CD4-positive, alpha-beta T cell treated with Interleukin-15 for 1 hour (primary cell): Measurements from ENCODE around the gene IQCE.

ENCODE experiments used
- DNase-seq: peaks from one replicate; pipeline ENCODE4 v3.0.0-alpha.2; 2020

IQCE gene, protein sequence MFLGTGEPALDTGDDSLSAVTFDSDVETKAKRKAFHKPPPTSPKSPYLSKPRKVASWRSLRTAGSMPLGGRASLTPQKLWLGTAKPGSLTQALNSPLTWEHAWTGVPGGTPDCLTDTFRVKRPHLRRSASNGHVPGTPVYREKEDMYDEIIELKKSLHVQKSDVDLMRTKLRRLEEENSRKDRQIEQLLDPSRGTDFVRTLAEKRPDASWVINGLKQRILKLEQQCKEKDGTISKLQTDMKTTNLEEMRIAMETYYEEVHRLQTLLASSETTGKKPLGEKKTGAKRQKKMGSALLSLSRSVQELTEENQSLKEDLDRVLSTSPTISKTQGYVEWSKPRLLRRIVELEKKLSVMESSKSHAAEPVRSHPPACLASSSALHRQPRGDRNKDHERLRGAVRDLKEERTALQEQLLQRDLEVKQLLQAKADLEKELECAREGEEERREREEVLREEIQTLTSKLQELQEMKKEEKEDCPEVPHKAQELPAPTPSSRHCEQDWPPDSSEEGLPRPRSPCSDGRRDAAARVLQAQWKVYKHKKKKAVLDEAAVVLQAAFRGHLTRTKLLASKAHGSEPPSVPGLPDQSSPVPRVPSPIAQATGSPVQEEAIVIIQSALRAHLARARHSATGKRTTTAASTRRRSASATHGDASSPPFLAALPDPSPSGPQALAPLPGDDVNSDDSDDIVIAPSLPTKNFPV

DNA sequence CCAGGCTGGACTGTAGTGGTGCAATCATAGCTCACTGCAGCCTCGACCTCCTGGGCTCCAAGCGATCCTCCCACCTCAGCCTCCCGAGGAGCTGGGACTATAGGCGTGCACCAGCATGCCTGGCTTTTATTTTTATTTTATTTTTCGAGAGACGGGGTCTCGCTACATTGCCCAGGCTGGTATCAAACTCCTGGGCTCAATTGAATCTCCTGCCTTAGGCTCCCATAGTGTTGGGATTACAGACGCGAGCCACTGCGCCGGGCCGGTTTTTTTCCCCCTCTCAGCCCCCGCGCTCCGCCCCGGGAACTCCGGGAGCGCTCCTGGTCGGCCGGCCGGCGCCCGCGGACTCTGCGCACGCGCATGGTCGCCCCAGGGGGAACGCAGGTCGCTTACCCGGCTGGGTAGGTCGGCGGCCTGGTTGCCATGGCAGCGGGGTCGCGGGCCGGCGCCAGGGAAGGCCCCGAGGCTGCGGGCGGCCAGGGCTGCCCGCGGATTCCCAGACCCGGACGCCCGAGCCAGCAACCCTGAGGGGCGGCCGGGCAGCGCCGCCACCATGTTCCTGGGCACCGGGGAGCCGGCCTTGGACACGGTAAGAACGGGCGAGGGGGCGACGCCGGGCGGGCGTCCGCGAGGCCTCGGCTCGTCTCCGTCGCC lies at the start of gene IQCE:
IQCE (plus strand) TSS at position 351 of the 654 bp plus-strand sequence; CDS start at position 554, 203 bp downstream.
- peak; percentile 92 for DNase-seq

DNA sequence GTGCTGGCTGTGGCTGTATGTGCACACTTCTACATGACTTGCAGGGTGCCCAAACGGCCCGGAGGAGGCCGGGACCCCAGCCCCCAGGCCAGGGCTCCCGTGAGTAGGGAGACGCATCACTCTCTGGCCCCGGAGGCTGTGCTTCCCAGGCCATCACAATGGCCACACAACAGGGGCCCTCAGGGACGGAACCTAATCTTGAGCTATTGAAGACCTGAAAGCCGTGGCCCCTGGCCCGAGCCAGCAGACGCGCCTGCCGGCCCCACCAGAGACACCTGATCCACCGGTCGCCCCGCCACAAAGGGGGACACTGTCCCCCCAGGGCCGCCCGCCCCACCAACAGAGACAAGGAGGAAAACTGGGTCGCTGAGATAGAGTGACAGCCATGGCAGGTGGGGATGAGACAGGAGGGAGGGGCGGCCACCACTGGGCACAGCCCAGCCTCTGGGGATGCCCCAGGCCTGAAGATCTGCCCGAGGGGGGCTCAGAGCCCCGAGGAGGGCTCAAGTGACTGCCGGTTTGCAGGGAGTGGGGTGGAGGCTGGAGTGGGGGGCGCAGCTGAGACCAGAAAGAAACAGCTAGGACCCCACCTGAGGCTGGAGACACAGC lies 49.4 kb upstream of the IQCE start:
- no peak for DNase-seq

DNA sequence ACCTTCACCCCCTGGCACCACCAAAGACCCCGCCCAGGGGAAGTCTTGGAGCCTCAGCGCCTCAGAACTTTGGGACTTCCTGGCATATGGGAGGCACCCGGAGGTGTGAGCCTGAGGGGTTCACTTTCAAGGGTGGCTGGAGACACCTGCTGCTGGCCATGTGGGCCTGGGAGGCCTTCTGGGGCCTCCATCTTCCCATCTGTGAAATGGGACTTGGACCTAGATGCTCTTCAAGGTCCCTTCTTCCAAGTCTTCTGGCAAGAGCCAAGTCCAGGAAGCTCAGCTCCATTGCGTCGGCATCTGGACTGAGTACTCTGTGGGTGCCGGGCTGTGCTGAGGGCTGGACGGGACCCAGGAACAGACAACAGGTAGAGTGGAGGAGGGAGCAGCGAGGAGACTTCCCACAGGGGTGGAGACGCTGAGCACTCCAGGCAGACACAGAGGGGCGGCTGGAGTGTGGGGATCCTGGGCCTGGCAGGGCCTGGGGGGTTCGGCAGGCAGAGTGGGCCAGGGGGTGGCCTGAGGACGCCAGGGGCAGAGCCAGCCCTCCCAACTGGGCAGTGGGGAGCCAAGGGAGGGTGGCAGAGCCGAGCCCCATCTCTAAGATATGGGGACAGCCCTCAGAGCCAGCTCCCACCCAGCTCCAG lies 48.5 kb upstream of the IQCE start:
- no peak for DNase-seq

DNA sequence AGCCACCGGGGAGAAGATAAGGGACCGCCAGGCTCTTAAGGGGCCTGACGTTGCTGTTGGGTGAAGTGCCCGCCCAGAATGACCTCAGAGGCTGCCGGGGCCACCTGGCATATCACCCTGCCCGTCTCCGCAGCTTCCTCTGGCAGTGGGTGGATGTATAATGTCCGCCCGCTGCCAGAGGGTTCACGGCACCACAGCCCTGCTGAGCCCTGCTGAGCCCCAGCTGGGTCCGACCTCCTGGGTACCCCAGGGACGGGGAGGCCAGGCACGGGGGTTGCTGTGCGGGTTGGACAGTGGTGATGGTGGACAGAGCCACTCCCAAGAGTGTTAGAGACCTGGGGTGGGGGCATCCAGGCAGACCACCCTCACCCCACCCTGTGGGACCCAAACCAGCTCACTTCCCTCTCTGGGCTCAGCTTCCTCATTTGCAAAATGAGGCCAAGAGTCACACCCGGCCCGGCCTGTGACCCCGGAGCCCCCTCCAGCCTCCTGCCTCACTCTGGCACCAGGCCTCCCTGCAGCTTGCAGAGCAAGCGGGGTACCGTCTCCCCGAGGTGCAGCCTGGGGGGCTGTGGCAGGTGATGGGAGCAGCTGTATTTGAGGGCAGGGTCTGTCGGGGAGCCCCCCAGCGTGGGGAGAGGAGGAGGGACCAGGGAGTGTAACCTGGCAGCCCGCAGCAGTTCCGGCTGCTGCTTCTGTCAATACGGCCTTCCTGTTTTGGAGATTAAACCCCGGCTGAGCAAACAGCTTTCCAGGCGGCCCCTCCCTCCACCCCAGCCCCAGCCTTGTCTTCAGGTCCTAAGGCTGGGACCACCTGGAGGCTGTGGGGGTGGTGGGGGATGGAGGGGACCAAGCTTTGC lies 47.6 kb upstream of the IQCE start:
- DNase-seq: peak; percentile 87

DNA sequence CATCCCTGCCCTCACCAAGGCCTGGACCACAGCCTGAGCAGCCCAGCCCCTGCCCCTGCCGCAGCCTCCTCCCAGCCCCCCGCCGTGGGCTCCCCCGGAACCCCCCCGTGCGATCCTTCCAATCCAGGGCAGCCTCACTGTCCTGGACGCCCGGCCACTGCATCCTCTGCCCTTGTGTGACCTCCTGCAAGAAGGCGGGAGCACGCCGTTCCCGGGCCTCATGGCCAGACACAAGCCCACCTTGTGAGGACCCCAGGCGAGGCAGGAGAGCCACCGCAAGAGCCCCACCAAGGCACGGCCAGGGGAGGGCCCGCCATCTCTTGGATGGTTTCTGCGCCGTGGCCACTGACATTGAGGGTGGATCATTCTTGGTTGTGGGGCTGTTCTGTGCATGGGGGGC lies 47.0 kb upstream of the IQCE start:
- no peak for DNase-seq

DNA sequence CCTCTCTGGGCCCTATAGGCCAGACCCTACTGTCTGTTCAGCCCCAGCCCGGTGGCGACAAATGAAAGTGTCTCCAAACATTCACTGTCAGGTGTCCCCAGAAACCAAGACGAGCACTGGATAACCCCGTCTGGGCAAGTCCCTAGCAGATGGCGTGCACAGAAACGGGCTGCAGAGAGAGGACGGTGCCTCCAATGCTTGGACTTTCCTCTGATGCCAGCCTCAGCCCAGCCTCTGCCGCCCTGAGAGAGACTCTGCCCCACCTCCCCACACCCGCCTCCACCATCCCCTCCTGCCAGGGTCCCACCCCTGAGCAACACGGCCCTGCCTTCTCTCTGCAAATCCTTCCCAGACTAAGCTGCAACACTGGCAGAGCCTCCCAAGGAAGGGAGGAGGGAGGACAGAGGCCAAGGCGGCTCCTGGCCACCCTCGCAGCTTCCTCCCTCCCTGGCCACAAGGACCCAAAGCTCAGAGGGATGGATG lies 46.6 kb upstream of the IQCE start:
- peak; percentile 62 for DNase-seq

DNA sequence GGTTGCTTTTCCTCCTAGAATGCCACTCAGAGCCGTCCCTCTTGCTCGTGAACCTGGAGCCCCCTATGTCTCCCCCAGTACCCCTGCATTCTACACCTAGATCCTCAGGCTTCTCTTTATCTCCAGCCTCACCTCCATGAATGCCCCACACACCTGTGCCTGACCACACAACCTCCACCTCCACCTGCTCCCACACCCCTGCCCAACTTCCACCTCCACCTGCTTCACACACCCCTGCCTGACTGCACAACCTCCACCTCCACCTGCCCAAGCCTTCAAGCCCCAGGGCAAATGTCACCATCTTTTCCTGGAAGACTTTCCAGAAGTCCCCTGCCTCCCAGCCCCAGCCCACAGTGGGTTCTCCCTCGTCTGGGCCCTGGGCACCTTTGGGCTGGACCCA lies 46.1 kb upstream of the IQCE start:
- no peak for DNase-seq

DNA sequence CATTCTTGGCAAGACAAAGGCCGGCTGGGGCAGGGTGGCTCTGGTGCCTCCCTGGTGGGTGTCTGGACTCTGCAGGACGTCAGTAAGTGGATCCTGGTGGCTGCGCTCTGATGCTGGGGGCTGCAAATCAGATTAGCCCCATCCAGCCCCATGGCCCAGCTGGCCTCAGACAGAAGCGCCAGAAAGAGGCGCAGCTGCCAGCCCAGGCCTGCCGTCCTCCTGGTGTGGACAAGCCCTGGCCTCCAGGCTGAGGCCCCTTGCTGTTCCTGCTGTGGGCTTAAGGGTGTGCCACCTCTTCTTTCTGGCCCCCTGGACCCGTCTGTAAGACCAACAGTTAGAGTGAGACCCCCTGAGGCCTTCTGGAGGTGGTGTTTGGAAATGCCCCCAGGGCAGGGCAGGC lies 45.1 kb upstream of the IQCE start:
- DNase-seq: no peak

DNA sequence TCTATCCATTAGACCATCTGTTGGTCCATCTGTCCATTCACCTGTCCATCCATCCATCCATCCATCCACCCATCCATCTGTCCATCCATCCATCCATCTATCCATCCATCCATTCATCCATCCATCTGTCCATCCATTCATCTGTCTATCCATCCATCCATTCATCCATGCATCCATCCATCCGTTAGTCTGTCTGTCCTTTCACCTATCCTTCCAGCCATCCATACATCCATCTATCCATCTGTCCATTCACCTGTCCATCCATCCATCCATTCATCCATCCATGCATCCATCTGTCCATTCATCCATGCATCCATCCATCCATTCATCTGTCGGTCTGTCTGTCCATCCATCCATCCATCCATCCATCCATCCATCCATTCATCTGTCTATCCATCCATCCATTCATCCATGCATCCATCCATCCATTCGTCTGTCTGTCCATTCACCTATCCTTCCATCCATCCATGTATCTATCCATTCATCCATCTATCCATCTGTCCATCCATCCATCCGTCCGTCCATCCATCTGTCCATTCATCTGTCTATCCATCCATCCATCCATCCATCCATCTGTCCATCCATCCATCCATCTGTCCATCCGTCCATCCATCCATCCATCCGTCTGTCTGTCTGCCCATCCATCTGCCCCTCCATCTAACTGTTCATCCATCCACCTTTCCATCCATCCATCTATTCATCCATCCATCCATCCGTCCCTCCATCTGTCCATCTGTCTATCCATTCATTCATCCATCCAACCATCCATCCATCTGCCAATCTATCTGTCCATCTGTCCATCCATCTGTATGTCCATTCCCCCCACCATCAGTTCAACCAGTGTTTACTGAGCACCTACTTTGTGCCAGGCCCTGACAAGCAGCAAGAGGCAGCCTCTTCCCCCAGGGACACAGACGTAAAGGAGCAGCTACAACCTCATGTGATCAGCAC lies 44.0 kb upstream of the IQCE start:
- DNase-seq: no peak

DNA sequence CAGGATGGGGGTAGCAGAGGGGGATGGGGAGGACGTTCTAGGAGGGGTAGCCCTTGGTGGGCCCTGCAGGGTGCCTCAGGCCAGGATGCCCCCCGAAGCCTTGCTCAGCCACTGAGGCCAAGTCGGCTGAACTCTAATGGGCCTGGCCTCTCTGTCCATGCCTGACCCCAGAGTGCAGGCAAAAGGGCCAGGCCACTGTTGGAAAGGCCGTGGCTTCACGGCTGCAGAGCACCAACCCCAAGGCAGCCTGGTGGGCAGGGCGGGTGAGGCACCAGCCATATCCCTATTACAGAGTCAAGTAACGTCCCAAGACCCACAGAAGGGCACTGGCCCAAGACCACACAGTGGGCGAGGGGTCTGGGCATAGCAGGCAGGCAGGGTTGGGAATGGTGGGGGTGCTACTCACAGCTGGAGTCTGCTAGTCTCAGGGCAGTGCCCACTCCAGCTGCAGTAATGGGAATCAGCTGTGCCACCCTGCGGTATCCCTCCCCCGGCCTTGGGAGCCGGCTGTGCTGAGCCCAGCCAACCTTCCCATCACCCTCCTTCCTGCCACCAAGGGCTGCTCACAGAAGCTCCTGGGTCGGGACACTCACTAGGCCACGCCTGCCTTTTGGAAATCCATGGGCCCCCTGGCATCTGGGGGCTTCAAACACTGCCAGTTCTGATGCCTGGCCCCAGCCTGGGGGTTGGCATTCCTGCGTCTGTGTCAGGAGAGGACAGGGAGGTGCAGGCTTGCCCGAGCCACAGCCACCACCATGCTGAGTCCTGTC lies 43.2 kb upstream of the IQCE start:
- DNase-seq: no peak

DNA sequence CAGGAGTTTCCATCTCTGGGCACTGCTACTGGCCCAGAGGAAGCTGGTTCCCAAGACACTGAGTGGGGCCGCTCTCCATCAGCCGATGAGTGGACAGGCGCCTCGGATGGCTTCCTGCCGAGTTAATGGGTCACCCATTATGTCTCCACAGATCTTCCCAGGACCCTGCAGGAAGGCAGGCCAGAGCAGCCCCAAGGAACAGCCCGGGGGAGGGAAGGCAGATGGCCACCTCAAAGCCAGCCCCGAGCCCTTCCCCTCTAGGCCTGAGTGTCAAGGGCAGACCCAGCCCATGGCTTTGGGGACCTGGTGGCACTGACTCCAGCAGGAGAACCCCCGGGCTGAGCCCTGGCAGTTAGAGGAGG lies 42.6 kb upstream of the IQCE start:
- DNase-seq: no peak

DNA sequence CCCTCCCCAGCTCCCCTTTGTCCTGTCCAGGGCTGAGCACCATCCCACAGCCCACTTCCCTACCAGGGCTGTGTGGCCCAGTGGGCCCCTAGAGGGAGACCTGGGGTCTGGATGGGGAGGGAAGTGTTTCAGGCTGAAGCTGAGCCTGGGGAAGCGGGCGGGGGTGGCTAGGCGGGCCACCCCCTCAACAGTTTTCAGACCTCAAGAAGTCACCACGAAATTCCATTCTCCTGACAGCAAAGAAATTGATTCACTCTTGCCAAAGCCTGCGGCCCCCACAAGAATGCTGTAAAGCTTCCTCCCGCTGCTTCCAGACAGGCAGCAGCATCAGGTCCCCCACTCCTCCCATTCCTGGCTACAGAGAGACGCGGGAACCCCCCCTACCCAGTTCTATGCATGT lies 41.8 kb upstream of the IQCE start:
- DNase-seq: no peak

DNA sequence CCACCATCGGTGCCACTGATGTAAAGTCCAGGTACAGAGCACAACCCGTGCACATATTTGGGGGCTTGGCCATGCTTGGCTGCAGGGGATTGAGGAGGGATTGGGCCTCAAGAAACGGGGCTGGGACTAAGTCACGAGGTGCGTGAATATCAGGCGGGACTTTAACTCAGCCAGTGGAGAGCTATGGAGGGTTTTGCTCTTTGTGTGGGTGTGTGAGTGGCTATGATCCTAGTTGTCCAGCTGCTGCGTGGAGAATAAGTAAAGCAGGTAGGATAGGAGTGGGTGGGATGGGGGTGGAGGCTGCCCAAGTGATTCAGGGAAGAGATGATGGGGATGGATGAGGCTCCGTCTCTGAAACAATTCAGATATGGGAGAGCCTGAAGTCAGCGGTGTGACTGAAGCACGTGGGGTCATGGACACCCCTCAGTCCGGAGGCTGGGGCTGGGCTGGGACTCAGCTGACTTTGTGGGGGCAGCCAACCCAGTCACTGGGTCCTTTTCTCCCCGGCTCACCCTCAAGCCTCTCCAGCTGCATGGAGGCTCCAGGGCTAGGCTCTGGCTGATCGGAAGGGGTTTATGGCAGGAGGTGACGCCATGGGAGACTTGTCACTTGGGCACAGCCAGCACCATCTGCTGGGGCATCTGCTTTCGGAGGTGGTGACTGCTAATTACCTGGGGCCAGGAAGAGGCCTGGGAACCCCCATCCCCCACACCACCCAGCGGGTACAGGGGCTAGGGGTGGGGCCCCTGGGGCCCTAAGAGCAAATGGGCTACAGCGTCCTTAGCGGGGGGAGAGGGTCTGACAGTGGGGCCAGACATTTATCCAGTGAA lies 40.9 kb upstream of the IQCE start:
- no peak for DNase-seq

DNA sequence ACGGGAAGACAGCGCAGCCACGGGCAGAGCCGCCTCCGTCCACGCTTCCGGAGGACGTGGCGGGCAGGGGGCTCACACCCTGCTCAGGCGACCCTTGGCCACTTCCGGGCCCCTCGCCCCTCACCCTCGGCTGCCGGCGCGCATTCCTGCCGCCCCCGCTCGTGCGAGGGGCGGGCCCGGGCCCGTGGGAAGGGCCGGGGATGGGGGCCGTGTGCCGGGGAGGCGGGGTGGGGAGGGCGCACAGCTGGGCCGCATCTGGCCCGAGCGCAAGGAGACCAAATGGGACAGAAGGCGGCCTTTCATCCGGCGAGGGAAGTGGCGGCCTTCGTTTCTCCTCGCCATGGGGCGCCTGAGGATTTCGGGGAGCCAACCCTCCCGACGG lies 40.1 kb upstream of the IQCE start:
- DNase-seq: no peak

DNA sequence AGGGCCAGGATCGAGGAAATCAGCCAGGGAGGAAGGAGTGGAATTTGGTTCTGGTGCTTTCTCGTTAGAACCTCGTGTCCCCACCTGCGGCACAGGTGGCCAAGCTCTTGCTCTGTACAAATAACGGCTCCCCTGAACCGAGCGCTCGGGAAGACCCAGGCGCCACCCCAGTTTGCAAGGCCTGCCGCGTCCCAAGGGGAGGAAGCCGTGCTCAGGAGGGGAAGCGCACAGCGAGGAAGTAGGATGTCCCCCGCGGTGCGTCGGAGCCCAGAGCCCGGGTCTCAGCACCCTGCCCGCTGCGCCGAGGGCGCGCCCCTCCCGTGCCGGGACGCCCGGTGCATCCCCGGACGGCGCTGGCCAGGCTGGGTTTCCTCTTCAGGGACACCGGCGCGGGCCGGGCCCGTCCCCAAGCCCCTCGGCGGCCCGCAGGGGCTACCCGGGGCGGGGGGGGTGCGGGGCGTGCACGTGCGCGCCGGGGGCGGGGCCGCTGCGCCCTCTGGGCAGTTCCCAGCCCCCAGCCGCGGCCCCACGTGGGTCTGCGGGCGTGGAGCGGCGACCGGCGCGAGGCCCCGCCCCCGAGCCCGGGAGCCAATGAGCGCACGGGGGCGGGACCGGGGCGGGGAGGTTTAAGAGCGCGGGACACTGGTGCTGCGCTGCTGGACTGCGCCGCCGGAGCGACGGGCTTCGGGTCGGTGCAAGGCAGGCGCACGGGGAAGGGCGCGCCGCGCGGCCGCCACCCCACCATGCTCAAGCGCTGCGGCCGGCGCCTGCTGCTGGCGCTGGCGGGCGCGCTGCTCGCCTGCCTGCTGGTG lies 39.5 kb upstream of the IQCE start, which contains the start of gene LFNG:
LFNG (plus strand) TSS at position 656 of the 812 bp plus-strand sequence; CDS start at position 744, 88 bp downstream.
- peak; percentile 91 for DNase-seq

DNA sequence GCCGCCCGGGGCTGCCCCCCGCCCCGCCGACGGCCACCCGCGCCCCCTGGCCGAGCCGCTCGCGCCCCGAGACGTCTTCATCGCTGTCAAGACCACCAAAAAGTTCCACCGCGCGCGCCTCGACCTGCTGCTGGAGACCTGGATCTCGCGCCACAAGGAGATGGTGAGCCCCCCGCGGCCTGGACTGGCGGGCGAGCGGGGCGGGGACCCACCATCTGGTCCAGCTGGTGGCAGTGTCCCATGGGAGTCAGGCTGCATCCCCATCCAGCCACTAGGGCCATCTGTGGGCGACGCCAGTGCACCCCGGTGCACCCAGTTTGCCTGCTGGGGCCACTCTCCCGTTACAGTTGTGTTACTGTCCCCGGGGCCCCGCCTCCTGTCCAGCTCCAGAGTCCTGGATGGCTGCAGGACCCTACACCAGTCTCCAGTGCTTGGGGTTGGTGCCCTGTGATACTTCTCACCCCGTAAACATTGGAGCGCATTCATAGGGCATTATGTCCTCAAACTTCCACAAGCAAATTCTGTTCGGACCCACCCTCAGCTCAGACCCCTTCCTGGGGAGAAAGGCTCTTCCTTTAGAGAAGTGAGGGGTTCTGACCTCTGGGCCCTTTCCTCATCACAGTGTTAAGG lies 38.5 kb upstream of the IQCE start:
- peak; percentile 38 for DNase-seq

DNA sequence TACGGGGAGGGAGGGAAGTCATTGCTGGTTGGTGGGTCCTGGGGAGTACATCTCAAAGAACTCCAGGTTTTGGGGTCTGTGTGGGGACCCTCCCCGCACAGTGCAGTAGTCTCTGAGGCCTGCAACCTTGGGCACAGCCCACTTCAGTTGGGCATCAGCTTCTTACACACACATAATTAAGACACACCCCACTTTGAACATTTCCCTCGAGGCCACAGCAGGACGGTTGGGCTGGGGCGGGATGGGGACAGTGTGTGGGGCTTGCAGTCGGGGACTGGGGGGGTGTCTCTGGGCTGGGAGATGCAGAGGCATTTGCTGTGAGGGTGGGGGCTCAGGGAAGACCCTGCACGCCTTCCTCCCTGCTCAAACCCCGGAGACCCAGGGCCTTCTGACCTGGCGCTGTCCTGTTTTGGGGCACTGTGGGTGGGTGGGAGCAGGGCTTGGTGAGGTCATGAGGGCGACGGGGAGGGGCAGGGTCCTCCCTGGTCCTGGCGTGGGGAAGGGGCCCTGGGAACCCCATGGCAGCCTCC lies 38.0 kb upstream of the IQCE start:
- no peak for DNase-seq
